Measurements from ENCODE around the gene MRGPRF.

GRCh38 chr11:68962527-68963250 lies 50.4 kb downstream of the MRGPRF start:
- no peak for TF ChIP-seq POLR2A (IDR thresholded peaks at IDR 0.05; ENCODE audit: low read length)
- no peak for TF ChIP-seq GATA1 (IDR thresholded peaks at IDR 0.05; ENCODE audit: low read depth, low read length)
